Transverse colon (tissue), 4 donors: ENCODE measurements around the gene FAM168B.

ENCODE experiments used
- CTCF ChIP-seq, 5 experiments: fragments of 200-600 bp in 3 of 5; fragments of 450-650 bp in 2 of 5; sonication (generic) in 3 of 5; IDR thresholded peaks; 1 replicate in 2 of 5; 2 replicates in 3 of 5; pipeline ENCODE4 v1.5.1; 2016 to 2017; ENCODE audit warnings: antibody characterized with exemption in 5 of 5, inconsistent platforms in 3 of 5, mild to moderate bottlenecking in 2 of 5, moderate library complexity in 1 of 5
- EP300 ChIP-seq: sonication (generic); formaldehyde crosslinking; IDR thresholded peaks from one replicate; pipeline ENCODE4 v1.6.1; 2017; ENCODE audit warnings: antibody characterized with exemption, low read depth
- POLR2A ChIP-seq: fragments of 450-650 bp; IDR thresholded peaks from one replicate; pipeline ENCODE4 v1.6.1; 2016; ENCODE audit warnings: antibody characterized with exemption, mild to moderate bottlenecking, moderate library complexity
- POLR2AphosphoS5 ChIP-seq, 3 donors: sonication (generic); formaldehyde crosslinking; IDR thresholded peaks; one replicate each; pipeline ENCODE4 v1.6.1; 2016; ENCODE audit warnings: antibody characterized with exemption in 3 of 3

- TF ChIP-seq CTCF (IDR thresholded peaks at IDR 0.05) (no peak), POLR2A (no peak), EP300 (no peak), POLR2AphosphoS5 (IDR thresholded peaks at IDR 0.05) (no peak)
Measured at GRCh38 chr2:131046028-131046917, 47.0 kb downstream of the FAM168B start.
